ACC112 (cell line): ENCODE measurements around the gene CCR7.
"Not testable (repeated sequence)": the region's sequence is repeated elsewhere in the genome, so short reads cannot be mapped to it uniquely, and the experiment has no call there.

Source experiments
- H2AFZ ChIP-seq: fragments of 200-600 bp; sonication (generic); one replicate; pipeline ENCODE4 v1.6.0; 2017; ENCODE audit warnings: antibody characterized with exemption, low read length; ENCODE audit not compliant: unreplicated experiment
- H3K27ac ChIP-seq: fragments of 200-600 bp; sonication (generic); 2 replicates; pipeline ENCODE4 v1.5.1; 2014; ENCODE audit warnings: low read depth, mild to moderate bottlenecking, antibody characterized with exemption, low read length, moderate library complexity
- H3K27me3 ChIP-seq: fragments of 200-600 bp; sonication (generic); 2 replicates; pipeline ENCODE4 v1.6.1; 2014; ENCODE audit warnings: mild to moderate bottlenecking, antibody characterized with exemption, low read length, moderate library complexity, mixed read lengths; ENCODE audit not compliant: insufficient read depth
- H3K36me3 ChIP-seq: fragments of 200-600 bp; sonication (generic); 2 replicates; pipeline ENCODE4 v1.6.1; 2016; ENCODE audit warnings: mild to moderate bottlenecking, antibody characterized with exemption, low read length, moderate library complexity, mixed read lengths; ENCODE audit not compliant: insufficient read depth
- H3K4me1 ChIP-seq: fragments of 200-600 bp; sonication (generic); one replicate; pipeline ENCODE4 v1.6.1; 2016; ENCODE audit warnings: low read length, mixed read lengths; ENCODE audit not compliant: insufficient read depth, unreplicated experiment, control insufficient read depth
- H3K4me3 ChIP-seq: fragments of 200-600 bp; sonication (generic); 2 replicates; pipeline ENCODE4 v1.5.1; 2014; ENCODE audit warnings: mild to moderate bottlenecking, low read depth, low read length
- H3K79me2 ChIP-seq: fragments of 200-600 bp; sonication (generic); one replicate; pipeline ENCODE4 v1.6.0; 2016; ENCODE audit warnings: low read length; ENCODE audit not compliant: control insufficient read depth, unreplicated experiment, insufficient read depth

Gene CCR7

GRCh38 chr17:40572245-40572993, 7.1 kb upstream of the CCR7 start:
- H3K27ac ChIP-seq, H2AFZ ChIP-seq, H3K4me1 ChIP-seq, H3K79me2 ChIP-seq, H3K4me3 ChIP-seq, H3K36me3 ChIP-seq: not testable (repeated sequence)
- H3K27me3 ChIP-seq: peaks cover 49% of the 10 kb centered on the region

- Histone ChIP-seq H3K36me3 (peaks cover 4% of the 10 kb centered on the region; the same call in 1 of the 2 replicates), H3K79me2 (no peaks in the 10 kb centered on the region), H3K27me3 (peaks cover 25% of the 10 kb centered on the region)
These were observed 3.0 kb upstream of the CCR7 start for GRCh38 chr17:40568074-40568836.

GRCh38 chr17:40567377-40567776, 2.1 kb upstream of the CCR7 start:
- Histone ChIP-seq H3K4me3 (no peak overlapping the region), H3K27me3 (peaks cover 25% of the 10 kb centered on the region), H3K36me3 (peaks cover 4% of the 10 kb centered on the region; the same call in 1 of the 2 replicates)

More at GRCh38 chr17:40568074-40568836, 3.0 kb upstream of the CCR7 start:
- no peaks in the 10 kb centered on the region for H3K4me1 ChIP-seq
- H3K27ac ChIP-seq: no peak overlapping the region
- no peak overlapping the region for H3K4me3 ChIP-seq
- no peak overlapping the region for H2AFZ ChIP-seq

GRCh38 chr17:40565769-40566409, 617 bp upstream of the CCR7 start:
- Histone ChIP-seq H3K4me3 (no peak overlapping the region), H3K79me2 (no peaks in the 10 kb centered on the region), H2AFZ (no peak overlapping the region), H3K36me3 (peaks cover 4% of the 10 kb centered on the region; the same call in 1 of the 2 replicates), H3K4me1 (peaks cover under 1% of the 10 kb centered on the region), H3K27ac (no peak overlapping the region), H3K27me3 (peaks cover 14% of the 10 kb centered on the region)

More at GRCh38 chr17:40567377-40567776, 2.1 kb upstream of the CCR7 start:
- Histone ChIP-seq H3K4me1 (no peaks in the 10 kb centered on the region), H3K27ac (no peak overlapping the region), H3K79me2 (no peaks in the 10 kb centered on the region), H2AFZ (no peak overlapping the region)

GRCh38 chr17:40564195-40564882, 933 bp downstream of the CCR7 start:
- peaks cover 15% of the 10 kb centered on the region for H3K4me1 ChIP-seq
- H3K36me3 ChIP-seq: peaks cover 4% of the 10 kb centered on the region; the same call in 1 of the 2 replicates
- peaks cover 5% of the 10 kb centered on the region; the same call in 1 of the 2 replicates for H3K27me3 ChIP-seq
- no peak overlapping the region for H3K4me3 ChIP-seq
- H2AFZ ChIP-seq: no peak overlapping the region
- H3K27ac ChIP-seq: no peak overlapping the region
- no peaks in the 10 kb centered on the region for H3K79me2 ChIP-seq

GRCh38 chr17:40563220-40564052, 1.8 kb downstream of the CCR7 start:
- Histone ChIP-seq H3K4me3 (no peak overlapping the region), H2AFZ (no peak overlapping the region), H3K27me3 (no peaks in the 10 kb centered on the region), H3K36me3 (peaks cover 4% of the 10 kb centered on the region; the same call in 1 of the 2 replicates), H3K27ac (no peak overlapping the region), H3K79me2 (no peaks in the 10 kb centered on the region), H3K4me1 (peaks cover 24% of the 10 kb centered on the region)

- H3K79me2 ChIP-seq: no peaks in the 10 kb centered on the region
- no peak overlapping the region for H2AFZ ChIP-seq
- no peaks in the 10 kb centered on the region for H3K27me3 ChIP-seq
- H3K4me1 ChIP-seq: peaks cover 30% of the 10 kb centered on the region
- H3K4me3 ChIP-seq: no peak overlapping the region
- H3K27ac ChIP-seq: no peak overlapping the region
- H3K36me3 ChIP-seq: peaks cover 4% of the 10 kb centered on the region; the same call in 1 of the 2 replicates
These were observed 2.4 kb downstream of the CCR7 start for GRCh38 chr17:40562838-40563219.

GRCh38 chr17:40561871-40562611, 3.2 kb downstream of the CCR7 start:
- H3K27me3 ChIP-seq: no peaks in the 10 kb centered on the region
- no peaks in the 10 kb centered on the region for H3K79me2 ChIP-seq
- H3K36me3 ChIP-seq: no peaks in the 10 kb centered on the region
- H2AFZ ChIP-seq: no peak overlapping the region
- no peak overlapping the region for H3K4me3 ChIP-seq
- no peak overlapping the region for H3K27ac ChIP-seq
- H3K4me1 ChIP-seq: peaks cover 38% of the 10 kb centered on the region

- H2AFZ ChIP-seq: no peak overlapping the region
These were observed 3.9 kb downstream of the CCR7 start for GRCh38 chr17:40561294-40561870.

More at GRCh38 chr17:40561294-40561870, 3.9 kb downstream of the CCR7 start:
- no peaks in the 10 kb centered on the region for H3K27me3 ChIP-seq
- peaks cover 44% of the 10 kb centered on the region for H3K4me1 ChIP-seq
- H3K4me3 ChIP-seq: no peak overlapping the region
- H3K79me2 ChIP-seq: peaks cover 3% of the 10 kb centered on the region
- H3K27ac ChIP-seq: peak overlapping the region; percentile 100; the same call in 1 of the 2 replicates
- no peaks in the 10 kb centered on the region for H3K36me3 ChIP-seq
